IMR-90 (cell line): ENCODE results near the gene CHIT1. TPM values are rescaled to one million over a fixed set of nuclear protein-coding genes. Genes with fewer than 3 reads are reported as not detected.

Experiments
- ATAC-seq: fragments of 200-7000 bp; cut with Tn5 transposase; 2 replicates; pipeline ENCODE4 v1.9.1; 2020; ENCODE audit warnings: low read depth, mild to moderate bottlenecking, moderate library complexity
- BruUV-seq: library from RNA; stranded (reverse); fragments of 400-500 nt; replicated peaks from 2 replicates; lab custom pipeline; 2021; lab: Mats Ljungman, UMichigan
- CTCF ChIA-PET: fragments of 300-600 bp; formaldehyde crosslinking; extraction: SDS; loops from one replicate; lab custom pipeline; 2021; ENCODE audit warnings: antibody characterized with exemption; lab: Yijun Ruan, JAX
- POLR2A ChIA-PET: fragments of 300-600 bp; sonication (Branson Sonifier 250); formaldehyde crosslinking; loops from one replicate; lab custom pipeline; 2022; ENCODE audit warnings: antibody characterized with exemption; ENCODE audit not compliant: unreplicated experiment; lab: Charles Lee
- DNase-seq: peaks from one replicate; pipeline ENCODE4 v3.0.0; 2013
- H2AFZ ChIP-seq: replicated peaks from 2 replicates; pipeline ENCODE3; 2013; ENCODE audit warnings: low read length, mild to moderate bottlenecking; ENCODE audit not compliant: poor library complexity
- H2AK5ac ChIP-seq: 2 replicates; pipeline ENCODE4 v1.6.1; 2013; ENCODE audit warnings: low read depth, low read length, inconsistent platforms
- H2AK9ac ChIP-seq: replicated peaks from 2 replicates; pipeline ENCODE3; 2013; ENCODE audit warnings: mild to moderate bottlenecking, low read depth, low read length, moderate library complexity; ENCODE audit not compliant: poor library complexity
- H2BK120ac ChIP-seq: 2 replicates; pipeline ENCODE4 v1.6.1; 2013; ENCODE audit warnings: low read depth, low read length, inconsistent platforms
- H2BK15ac ChIP-seq: 3 replicates; pipeline ENCODE4 v1.6.1; 2013; ENCODE audit warnings: low read depth, low read length, inconsistent platforms
- H2BK20ac ChIP-seq: 2 replicates; pipeline ENCODE4 v1.6.1; 2013; ENCODE audit warnings: low read depth, mild to moderate bottlenecking, inconsistent platforms, low read length, moderate library complexity
- H2BK5ac ChIP-seq: 2 replicates; pipeline ENCODE4 v1.6.1; 2013; ENCODE audit warnings: mild to moderate bottlenecking, low read depth, low read length, inconsistent platforms; ENCODE audit not compliant: poor library complexity, severe bottlenecking
- H3K14ac ChIP-seq: replicated peaks from 2 replicates; pipeline ENCODE4 v1.6.1; 2013; ENCODE audit warnings: low read depth, low read length, inconsistent platforms
- H3K18ac ChIP-seq: 2 replicates; pipeline ENCODE4 v1.6.1; 2013; ENCODE audit warnings: low read depth, low read length, control low read depth
- H3K23ac ChIP-seq: 2 replicates; pipeline ENCODE4 v1.6.1; 2013; ENCODE audit warnings: low read depth, low read length, inconsistent platforms
- H3K27ac ChIP-seq: 2 replicates; pipeline ENCODE4 v1.5.1; 2013; ENCODE audit warnings: mild to moderate bottlenecking, control low read depth, low read length; ENCODE audit not compliant: insufficient read depth
- H3K27me3 ChIP-seq: 2 replicates; pipeline ENCODE4 v1.6.1; 2013; ENCODE audit warnings: low read length; ENCODE audit not compliant: control insufficient read depth, insufficient read depth
- H3K36me3 ChIP-seq: 2 replicates; pipeline ENCODE4 v1.6.1; 2013; ENCODE audit warnings: low read length, mixed read lengths; ENCODE audit not compliant: control insufficient read depth, insufficient read depth
- H3K4ac ChIP-seq: 2 replicates; pipeline ENCODE4 v1.6.1; 2013; ENCODE audit warnings: low read depth, low read length, inconsistent platforms
- H3K4me1 ChIP-seq: 2 replicates; pipeline ENCODE4 v1.6.1; 2013; ENCODE audit warnings: low read length, mixed read lengths; ENCODE audit not compliant: control insufficient read depth, insufficient read depth
- H3K4me2 ChIP-seq: 2 replicates; pipeline ENCODE4 v1.6.1; 2013; ENCODE audit warnings: low read depth, mild to moderate bottlenecking, control low read depth, low read length, moderate library complexity
- H3K4me3 ChIP-seq: 2 replicates; pipeline ENCODE4 v1.5.1; 2013; ENCODE audit warnings: low read depth, mild to moderate bottlenecking, control low read depth, low read length, moderate library complexity; ENCODE audit not compliant: insufficient read depth
- H3K56ac ChIP-seq: 2 replicates; pipeline ENCODE4 v1.6.1; 2013; ENCODE audit warnings: low read length, inconsistent platforms; ENCODE audit not compliant: insufficient read depth; ENCODE audit errors: extremely low read depth
- H3K79me1 ChIP-seq, 2 experiments: 2 replicates each; pipeline ENCODE4 v1.6.1; 2013; ENCODE audit warnings: low read length in 2 of 2, inconsistent platforms in 1 of 2, low read depth in 1 of 2
- H3K9ac ChIP-seq: 2 replicates; pipeline ENCODE4 v1.6.1; 2013; ENCODE audit warnings: low read depth, low read length, control low read depth
- H3K9me1 ChIP-seq: 2 replicates; pipeline ENCODE4 v1.6.1; 2013; ENCODE audit warnings: low read length, inconsistent platforms; ENCODE audit not compliant: insufficient read depth
- H3K9me3 ChIP-seq: 2 replicates; pipeline ENCODE4 v1.6.1; 2013; ENCODE audit warnings: low read length; ENCODE audit not compliant: control insufficient read depth, insufficient read depth
- H4K20me1 ChIP-seq: 2 replicates; pipeline ENCODE4 v1.6.1; 2013; ENCODE audit warnings: low read length, inconsistent platforms; ENCODE audit not compliant: insufficient read depth
- H4K5ac ChIP-seq: 2 replicates; pipeline ENCODE4 v1.6.1; 2013; ENCODE audit warnings: mild to moderate bottlenecking, low read depth, low read length, control low read depth
- H4K8ac ChIP-seq, 2 experiments: 2 replicates each; pipeline ENCODE4 v1.6.1; 2013; ENCODE audit warnings: low read depth in 2 of 2, low read length in 2 of 2, control low read depth in 1 of 2, inconsistent platforms in 1 of 2
- H4K91ac ChIP-seq: 2 replicates; pipeline ENCODE4 v1.6.1; 2013; ENCODE audit warnings: low read depth, low read length, inconsistent platforms; ENCODE audit not compliant: insufficient read depth
- BHLHE40 ChIP-seq: fragments of 150-350 bp; IDR thresholded peaks from 2 replicates; pipeline ENCODE4 v1.6.1; 2016; ENCODE audit warnings: mild to moderate bottlenecking, low read depth, low read length
- CEBPB ChIP-seq: IDR thresholded peaks from 2 replicates; pipeline ENCODE4 v1.6.1; 2012; ENCODE audit warnings: low read depth, low read length, improper control_type of control experiment
- ELK1 ChIP-seq: fragments of 150-350 bp; IDR thresholded peaks from 2 replicates; pipeline ENCODE4 v1.6.1; 2016; ENCODE audit warnings: low read depth, mild to moderate bottlenecking, low read length, moderate library complexity, borderline replicate concordance
- FOS ChIP-seq: fragments of 150-350 bp; IDR thresholded peaks from 2 replicates; pipeline ENCODE4 v1.6.1; 2016; ENCODE audit warnings: low read depth, low read length
- MAFK ChIP-seq: IDR thresholded peaks from 2 replicates; pipeline ENCODE4 v1.6.1; 2012; ENCODE audit warnings: low read depth, low read length, improper control_type of control experiment
- MXI1 ChIP-seq: IDR thresholded peaks from 2 replicates; pipeline ENCODE4 v1.6.1; 2012; ENCODE audit warnings: low read depth, mild to moderate bottlenecking, low read length, moderate library complexity, borderline replicate concordance
- POLR2A ChIP-seq: IDR thresholded peaks from 2 replicates; pipeline ENCODE4 v1.6.1; 2012; ENCODE audit warnings: mild to moderate bottlenecking, low read depth, low read length
- RCOR1 ChIP-seq: IDR thresholded peaks from 2 replicates; pipeline ENCODE4 v1.6.1; 2012; ENCODE audit warnings: mild to moderate bottlenecking, low read length, improper control_type of control experiment; ENCODE audit not compliant: insufficient replicate concordance
- RFX5 ChIP-seq: IDR thresholded peaks from 2 replicates; pipeline ENCODE4 v1.8.0; 2012; ENCODE audit warnings: low read depth, mild to moderate bottlenecking, low read length, moderate library complexity
- SMC3 ChIP-seq: fragments of 150-350 bp; IDR thresholded peaks from 2 replicates; pipeline ENCODE4 v1.6.1; 2016; ENCODE audit warnings: low read depth, mild to moderate bottlenecking, antibody characterized with exemption, low read length, moderate library complexity
- WGBS, 2 experiments: methylation state at CpG; one replicate each; pipeline versions ENCODE4 v1.1.5 to v1.1.7; 2013; ENCODE audit warnings: missing lambda C conversion rate in 2 of 2; ENCODE audit not compliant: insufficient read length in 1 of 2; ENCODE audit errors: extremely low coverage in 2 of 2; 5-methylcytosine and 5-hydroxymethylcytosine counted together
- dilution Hi-C: fragments of 300-500 bp; cut with HindIII; formaldehyde crosslinking; loops from one replicate; pipeline ENCODE4 v1.14.3; 2018; ENCODE audit warnings: low sequenced_read_pairs; ENCODE audit not compliant: unreplicated experiment
- in situ Hi-C: fragments of 300-500 bp; cut with MboI; formaldehyde crosslinking; loops from 3 replicates; pipeline ENCODE4 v1.14.3; 2019; ENCODE audit warnings: low sequenced_read_pairs, inconsistent platforms, mixed read lengths
- intact Hi-C: fragments of 100-400 bp; cut with micrococcal nuclease; formaldehyde crosslinking; loops from 2 replicates; pipeline ENCODE4 v1.10.0; 2022
- polyA plus RNA-seq, 3 experiments: library from polyadenylated mRNA; depleted of rRNA; stranded (reverse); fragments of >200 nt; gene quantifications; 2 replicates each; pipeline ENCODE4 v1.2.3, GENCODE V29; 2012; ENCODE audit warnings: low replicate concordance in 1 of 3
- total RNA-seq: library from RNA; depleted of rRNA; stranded (reverse); fragments of >200 nt; gene quantifications from 2 replicates; pipeline ENCODE4 v1.2.3, GENCODE V29; 2012
- TF ChIP-seq, protein P1 (sequence below): fragments of 150-350 bp; IDR thresholded peaks from 2 replicates; pipeline ENCODE4 v1.6.1; 2017; ENCODE audit warnings: mild to moderate bottlenecking, antibody characterized with exemption, low read length, low read depth

Gene CHIT1
- total and polyA plus RNA-seq, 2 of the 4 experiments (the other 2 are of a cell fraction), result not detected

GRCh38 chr1:203275656-203276272, 46.3 kb upstream of the CHIT1 start:
- dilution Hi-C loops, result no loop called here
- H3K56ac ChIP-seq, result no peak overlapping the region
- ChIA-PET CTCF (no interaction called here), POLR2A (interaction anchor here (0.6 to 0.7 kb wide), 2 partner anchors 10 to 1141 kb away, joined by 3 read pairs; no protein-coding TSS in a partner anchor)
- H3K4ac ChIP-seq, result no peak overlapping the region
- H3K18ac ChIP-seq, result no peak overlapping the region
- intact Hi-C loops, result no loop called here
- no peaks in the 10 kb centered on the region for H3K79me1 ChIP-seq
- WGBS, 2 experiments, result 80% methylated on average over 2 of the region's 11 CpGs; no CpG with 5 or more reads in 1 of the 2 experiments
- H3K4me2 ChIP-seq, result no peak overlapping the region
- no peaks in the 10 kb centered on the region; the same call in 1 of the 2 replicates for H3K9me1 ChIP-seq
- no peak for DNase-seq
- no peak overlapping the region for H4K8ac ChIP-seq
- no peaks in the 10 kb centered on the region for H3K36me3 ChIP-seq
- H4K5ac ChIP-seq, result no peak overlapping the region
- H3K14ac ChIP-seq, result no peak overlapping the region
- no peak overlapping the region for H2AK5ac ChIP-seq
- H2BK15ac ChIP-seq, result no peak overlapping the region
- no peaks in the 10 kb centered on the region for H3K9me3 ChIP-seq
- in situ Hi-C loops, result loop anchor here (10.0 kb wide), 1 partner anchor 169 kb away; no protein-coding TSS in a partner anchor
- H3K27ac ChIP-seq, result no peak overlapping the region
- no peak overlapping the region for H3K9ac ChIP-seq
- H4K91ac ChIP-seq, result no peak overlapping the region
- H3K27me3 ChIP-seq, result no peaks in the 10 kb centered on the region; the same call in 1 of the 2 replicates
- H3K23ac ChIP-seq, result no peak overlapping the region
- no peak for ATAC-seq
- H2BK5ac ChIP-seq, result no peak overlapping the region
- no peak for TF ChIP-seq MAFK
- TF ChIP-seq BHLHE40, result no peak
- TF ChIP-seq CEBPB, result no peak
- TF ChIP-seq POLR2A, result no peak
- TF ChIP-seq MXI1, result no peak
- no peak for TF ChIP-seq SMC3
- TF ChIP-seq FOS, result no peak
- no peak for TF ChIP-seq RCOR1
- TF ChIP-seq, protein P1, sequence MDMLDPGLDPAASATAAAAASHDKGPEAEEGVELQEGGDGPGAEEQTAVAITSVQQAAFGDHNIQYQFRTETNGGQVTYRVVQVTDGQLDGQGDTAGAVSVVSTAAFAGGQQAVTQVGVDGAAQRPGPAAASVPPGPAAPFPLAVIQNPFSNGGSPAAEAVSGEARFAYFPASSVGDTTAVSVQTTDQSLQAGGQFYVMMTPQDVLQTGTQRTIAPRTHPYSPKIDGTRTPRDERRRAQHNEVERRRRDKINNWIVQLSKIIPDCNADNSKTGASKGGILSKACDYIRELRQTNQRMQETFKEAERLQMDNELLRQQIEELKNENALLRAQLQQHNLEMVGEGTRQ, result no peak
- TF ChIP-seq ELK1, result no peak
- TF ChIP-seq RFX5, result no peak
- H2BK20ac ChIP-seq, result no peak overlapping the region
- H4K20me1 ChIP-seq, result no peaks in the 10 kb centered on the region
- no peak overlapping the region for H2AFZ ChIP-seq
- no peak overlapping the region for H2AK9ac ChIP-seq
- BruUV-seq, result no TSS peak
- H2BK120ac ChIP-seq, result no peak overlapping the region
- H3K4me1 ChIP-seq, result peaks cover 12% of the 10 kb centered on the region; the same call in 1 of the 2 replicates
- H3K4me3 ChIP-seq, result no peak overlapping the region
